MM.1S (cell line): ENCODE results near the gene TSPAN12.
"Not testable (repeated sequence)": the region's sequence is repeated elsewhere in the genome, so short reads cannot be mapped to it uniquely, and the experiment has no call there.

Source experiments
- DNase-seq: peaks from one replicate; pipeline ENCODE4 v3.0.0-alpha.2; 2015
- H2AFZ ChIP-seq: fragments of 300-600 bp; sonication (generic); 2 replicates; pipeline ENCODE4 v1.6.0; 2016; ENCODE audit warnings: antibody characterized with exemption, low read length
- H3F3A ChIP-seq: fragments of 300-600 bp; sonication (generic); 2 replicates; pipeline ENCODE4 v1.6.1; 2016; ENCODE audit warnings: mild to moderate bottlenecking, antibody characterized with exemption, low read length, moderate library complexity, mixed read lengths; ENCODE audit not compliant: insufficient read depth
- H3K27ac ChIP-seq: fragments of 300-600 bp; sonication (generic); 2 replicates; pipeline ENCODE4 v1.5.1; 2016; ENCODE audit warnings: mild to moderate bottlenecking, low read length
- H3K27me3 ChIP-seq: fragments of 300-600 bp; sonication (generic); replicated peaks from 2 replicates; pipeline ENCODE4 v1.6.0; 2016; ENCODE audit warnings: low read length; ENCODE audit not compliant: insufficient read depth
- H3K36me3 ChIP-seq: fragments of 300-600 bp; sonication (generic); replicated peaks from 2 replicates; pipeline ENCODE4 v1.6.1; 2016; ENCODE audit warnings: mild to moderate bottlenecking, low read length, mixed read lengths; ENCODE audit not compliant: insufficient read depth
- H3K4me1 ChIP-seq: fragments of 300-600 bp; sonication (generic); 2 replicates; pipeline ENCODE4 v1.6.1; 2016; ENCODE audit warnings: low read length, mixed read lengths
- H3K4me2 ChIP-seq: fragments of 300-600 bp; sonication (generic); 2 replicates; pipeline ENCODE4 v1.6.0; 2016; ENCODE audit warnings: low read depth, low read length
- H3K4me3 ChIP-seq: fragments of 300-600 bp; sonication (generic); 2 replicates; pipeline ENCODE4 v1.5.1; 2016; ENCODE audit warnings: low read length, mixed read lengths
- H3K79me2 ChIP-seq: fragments of 300-600 bp; sonication (generic); 2 replicates; pipeline ENCODE4 v1.6.1; 2016; ENCODE audit warnings: mixed run types, low read length, mixed read lengths
- H3K9ac ChIP-seq: fragments of 300-600 bp; sonication (generic); 2 replicates; pipeline ENCODE4 v1.6.1; 2016; ENCODE audit warnings: low read length, mixed read lengths
- H3K9me2 ChIP-seq: fragments of 300-600 bp; sonication (generic); replicated peaks from 2 replicates; pipeline ENCODE4 v1.6.1; 2016; ENCODE audit warnings: mild to moderate bottlenecking, low read length, mixed read lengths; ENCODE audit not compliant: insufficient read depth
- H3K9me3 ChIP-seq: fragments of 300-600 bp; sonication (generic); replicated peaks from 2 replicates; pipeline ENCODE4 v1.6.1; 2016; ENCODE audit warnings: mild to moderate bottlenecking, low read length, mixed read lengths; ENCODE audit not compliant: insufficient read depth
- H4K20me1 ChIP-seq: fragments of 300-600 bp; sonication (generic); 2 replicates; pipeline ENCODE4 v1.6.1; 2016; ENCODE audit warnings: mild to moderate bottlenecking, low read length, moderate library complexity, mixed read lengths; ENCODE audit not compliant: insufficient read depth
- CTCF ChIP-seq: fragments of 300-600 bp; sonication (generic); IDR thresholded peaks from 2 replicates; pipeline ENCODE4 v1.5.1; 2016; ENCODE audit warnings: antibody characterized with exemption, low read length, mixed read lengths
- EZH2 ChIP-seq: fragments of 300-600 bp; sonication (generic); optimal IDR thresholded peaks from 2 replicates; pipeline ENCODE3; 2017; ENCODE audit warnings: low read depth, mild to moderate bottlenecking, antibody characterized with exemption, low read length, mixed read lengths
- EZH2phosphoT487 ChIP-seq: fragments of 300-600 bp; sonication (generic); IDR thresholded peaks from 2 replicates; pipeline ENCODE4 v1.6.1; 2018; ENCODE audit warnings: antibody characterized with exemption, low read length

The TSPAN12 gene

GRCh38 chr7:120783273-120783672, 74.7 kb downstream of the TSPAN12 start:
- no peaks in the 10 kb centered on the region for H3K79me2 ChIP-seq
- no peaks in the 10 kb centered on the region for H3K9me3 ChIP-seq
- H4K20me1 ChIP-seq, result no peaks in the 10 kb centered on the region
- H3K9ac ChIP-seq, result no peak overlapping the region
- no peak overlapping the region for H3K27ac ChIP-seq
- H2AFZ ChIP-seq, result no peak overlapping the region
- no peaks in the 10 kb centered on the region for H3F3A ChIP-seq
- H3K4me2 ChIP-seq, result no peak overlapping the region
- H3K27me3 ChIP-seq, result no peaks in the 10 kb centered on the region
- DNase-seq, result no peak
- H3K9me2 ChIP-seq, result no peaks in the 10 kb centered on the region
- H3K36me3 ChIP-seq, result no peaks in the 10 kb centered on the region
- no peaks in the 10 kb centered on the region for H3K4me1 ChIP-seq
- TF ChIP-seq EZH2phosphoT487 (no peak), CTCF (no peak), EZH2 (no peak)
- H3K4me3 ChIP-seq, result no peak overlapping the region

GRCh38 chr7:120781924-120782323, 76.0 kb downstream of the TSPAN12 start:
- H3K9me2 ChIP-seq, H2AFZ ChIP-seq, H3K4me1 ChIP-seq, H3K9me3 ChIP-seq, DNase-seq, H4K20me1 ChIP-seq, H3K4me2 ChIP-seq, H3K79me2 ChIP-seq, H3K4me3 ChIP-seq, H3F3A ChIP-seq, H3K27me3 ChIP-seq, H3K9ac ChIP-seq, H3K27ac ChIP-seq, H3K36me3 ChIP-seq: not testable (repeated sequence)

- Histone ChIP-seq H3K4me2 (no peak overlapping the region), H3F3A (no peaks in the 10 kb centered on the region), H3K4me1 (no peaks in the 10 kb centered on the region), H3K27ac (no peak overlapping the region), H3K9ac (no peak overlapping the region), H3K9me2 (no peaks in the 10 kb centered on the region), H3K4me3 (no peak overlapping the region), H3K36me3 (no peaks in the 10 kb centered on the region), H4K20me1 (no peaks in the 10 kb centered on the region), H3K27me3 (no peaks in the 10 kb centered on the region), H2AFZ (no peak overlapping the region), H3K79me2 (no peaks in the 10 kb centered on the region), H3K9me3 (no peaks in the 10 kb centered on the region)
- DNase-seq, result no peak
- TF ChIP-seq CTCF, result no peak
- no peak for TF ChIP-seq EZH2phosphoT487
- no peak for TF ChIP-seq EZH2
These were observed 77.0 kb downstream of the TSPAN12 start for GRCh38 chr7:120780938-120781337.

GRCh38 chr7:120780451-120780850, 77.5 kb downstream of the TSPAN12 start:
- H3F3A ChIP-seq, H3K4me3 ChIP-seq, H3K9ac ChIP-seq, H4K20me1 ChIP-seq, H2AFZ ChIP-seq, H3K27me3 ChIP-seq, H3K9me2 ChIP-seq, H3K9me3 ChIP-seq, H3K79me2 ChIP-seq, DNase-seq, H3K4me1 ChIP-seq, H3K27ac ChIP-seq, H3K36me3 ChIP-seq, H3K4me2 ChIP-seq: not testable (repeated sequence)

GRCh38 chr7:120779078-120779477, 78.9 kb downstream of the TSPAN12 start:
- not testable (repeated sequence) for H3K27ac ChIP-seq, H3K79me2 ChIP-seq, H3K4me3 ChIP-seq, H3K27me3 ChIP-seq, H3K4me1 ChIP-seq, H3K9ac ChIP-seq, H3F3A ChIP-seq, H4K20me1 ChIP-seq, H3K9me3 ChIP-seq, DNase-seq, H2AFZ ChIP-seq, H3K36me3 ChIP-seq, H3K9me2 ChIP-seq, H3K4me2 ChIP-seq
